ENCODE data around the gene SOCS7.

SOCS7 gene

DNA sequence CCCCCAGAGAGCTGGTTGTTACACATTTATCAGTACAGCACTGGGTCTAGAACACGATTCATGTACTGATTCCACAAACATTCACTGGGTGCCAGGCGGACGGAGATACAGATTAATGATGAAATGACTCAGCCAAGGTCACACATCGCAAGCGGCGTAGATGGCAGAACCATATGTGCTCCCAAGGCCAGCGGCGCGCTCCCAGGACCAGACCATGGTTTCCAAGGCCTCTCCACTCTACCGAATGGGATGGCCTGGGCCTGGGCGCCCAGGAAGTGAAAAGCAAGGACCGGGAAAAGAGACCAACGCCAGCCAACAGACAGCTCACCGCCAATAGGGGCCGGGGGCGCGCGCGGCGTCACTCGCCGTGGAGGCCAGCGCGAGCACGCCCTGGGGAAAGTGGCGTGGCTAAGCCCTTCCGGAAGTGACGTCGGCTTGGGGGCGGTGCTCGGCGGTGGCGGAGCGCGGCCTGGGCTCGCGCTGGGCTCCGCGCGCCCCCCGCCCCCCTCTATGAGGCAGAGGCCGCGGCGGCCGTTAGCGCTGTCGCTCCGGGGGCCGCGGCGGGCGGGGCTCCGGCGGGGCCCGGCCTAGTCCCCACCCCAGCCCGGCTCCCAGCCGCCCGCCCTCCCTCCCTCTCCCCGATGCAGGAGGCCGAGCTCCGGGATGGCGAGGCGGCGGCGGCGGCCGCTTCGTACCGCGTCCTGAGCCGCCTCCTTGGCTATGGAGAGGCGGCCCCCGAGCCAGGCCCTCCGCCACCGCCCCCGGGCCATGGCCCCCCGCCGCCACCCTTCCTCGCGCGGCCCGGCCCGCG, at the start of gene SOCS7:
Gene SOCS7 (plus strand): TSS at position 433 of the 811 bp plus-strand sequence. CDS start 209 bp downstream, at position 642.
- peak; percentile 94 for DNase-seq

GRCh38 chr17:38315497-38315896, 36.1 kb upstream of the SOCS7 start:
- DNase-seq, result no peak

GRCh38 chr17:38317081-38317480, 34.6 kb upstream of the SOCS7 start:
- DNase-seq, result no peak

DNA sequence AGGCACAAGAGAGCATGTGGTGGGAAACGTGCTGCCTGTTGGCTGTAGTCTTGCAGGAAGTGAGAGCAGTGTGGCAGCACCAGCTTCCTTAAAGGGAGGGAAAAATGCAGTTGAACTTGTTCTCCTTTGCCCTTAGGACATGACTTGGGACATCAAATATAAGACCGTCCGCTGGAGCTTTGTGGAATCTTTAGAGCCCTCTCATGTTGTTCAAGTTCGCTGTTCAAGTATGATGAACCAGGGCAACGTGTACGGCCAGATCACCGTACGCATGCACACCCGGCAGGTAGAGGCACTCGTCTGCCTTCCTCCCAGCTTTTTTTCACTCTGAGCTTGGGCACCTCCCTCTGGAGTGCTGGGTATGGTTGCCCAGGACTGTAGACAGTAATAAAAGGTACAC, 31.2 kb upstream of the SOCS7 start:
- DNase-seq, result no peak

DNA sequence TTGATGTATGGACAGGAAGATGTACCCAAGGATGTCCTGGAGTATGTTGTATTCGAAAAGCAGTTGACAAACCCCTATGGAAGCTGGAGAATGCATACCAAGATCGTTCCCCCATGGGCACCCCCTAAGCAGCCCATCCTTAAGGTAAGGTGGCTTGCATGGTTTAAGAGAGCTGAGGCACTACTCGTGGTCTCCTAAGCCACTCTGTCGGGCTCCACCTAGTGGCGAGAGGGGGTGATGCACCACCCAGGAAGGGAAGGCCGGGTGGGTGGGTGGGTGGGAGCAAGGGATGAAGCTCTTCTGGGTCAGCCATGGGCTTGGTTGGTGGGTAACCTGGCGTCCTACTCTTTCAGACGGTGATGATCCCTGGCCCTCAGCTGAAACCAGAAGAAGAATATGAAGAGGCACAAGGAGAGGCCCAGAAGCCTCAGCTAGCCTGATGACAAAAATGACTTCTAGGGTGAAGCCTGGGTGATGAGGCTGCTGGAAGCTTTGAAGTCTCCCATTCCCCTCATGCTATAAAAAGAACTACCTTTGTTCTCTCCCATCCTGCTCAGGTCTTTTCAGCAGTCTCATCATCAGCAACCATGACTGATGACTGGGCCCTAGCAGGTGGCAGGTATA, 29.4 kb upstream of the SOCS7 start:
- DNase-seq, result peak; percentile 70

DNA sequence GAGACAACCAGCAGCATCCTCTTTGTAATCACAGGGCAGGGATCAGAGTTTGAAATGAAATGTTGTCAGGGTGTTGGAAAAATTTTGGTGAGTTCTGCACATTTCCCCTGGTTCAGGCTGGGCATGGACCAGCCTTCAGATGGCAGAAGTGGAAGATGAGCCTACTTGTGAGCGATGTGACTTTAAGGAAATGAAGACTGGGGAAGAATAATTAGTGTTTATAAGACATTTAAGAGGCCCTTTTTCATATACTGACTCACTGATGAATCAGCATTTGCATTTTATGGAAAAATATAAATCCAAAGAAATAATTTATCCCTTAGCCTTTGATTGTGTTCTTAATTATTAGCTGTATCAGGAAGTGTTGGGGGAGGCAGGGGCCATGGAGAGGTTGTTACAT, 28.7 kb upstream of the SOCS7 start:
- DNase-seq, result no peak

DNA sequence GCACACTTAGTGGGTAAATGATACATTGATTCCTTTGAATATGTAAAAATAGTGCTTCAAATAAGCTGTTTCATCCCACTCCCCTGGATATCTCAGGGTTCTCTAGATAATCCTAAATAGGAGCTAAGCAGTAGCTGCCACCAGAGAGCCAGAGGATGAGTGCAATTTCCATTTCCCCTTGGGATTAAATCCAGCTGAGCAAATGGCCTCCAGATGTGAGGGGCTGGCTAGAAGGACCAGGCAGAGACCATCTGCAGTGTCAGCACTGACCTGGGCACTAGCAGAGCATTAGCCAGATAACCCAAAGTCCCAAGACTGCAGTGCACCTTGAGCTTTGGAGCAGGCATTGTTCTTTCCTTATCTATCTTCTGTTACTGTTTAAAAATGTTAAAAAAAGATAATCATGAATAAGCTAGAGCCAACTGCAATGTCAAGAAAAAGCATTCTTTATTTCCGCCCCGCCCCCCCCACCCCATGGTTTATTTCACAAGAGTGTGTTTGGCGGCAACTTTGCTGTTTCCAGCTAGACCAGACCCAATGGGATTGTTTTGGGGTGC, 27.4 kb upstream of the SOCS7 start:
- DNase-seq, result no peak

GRCh38 chr17:38324772-38325171, 26.9 kb upstream of the SOCS7 start:
- DNase-seq, result no peak

DNA sequence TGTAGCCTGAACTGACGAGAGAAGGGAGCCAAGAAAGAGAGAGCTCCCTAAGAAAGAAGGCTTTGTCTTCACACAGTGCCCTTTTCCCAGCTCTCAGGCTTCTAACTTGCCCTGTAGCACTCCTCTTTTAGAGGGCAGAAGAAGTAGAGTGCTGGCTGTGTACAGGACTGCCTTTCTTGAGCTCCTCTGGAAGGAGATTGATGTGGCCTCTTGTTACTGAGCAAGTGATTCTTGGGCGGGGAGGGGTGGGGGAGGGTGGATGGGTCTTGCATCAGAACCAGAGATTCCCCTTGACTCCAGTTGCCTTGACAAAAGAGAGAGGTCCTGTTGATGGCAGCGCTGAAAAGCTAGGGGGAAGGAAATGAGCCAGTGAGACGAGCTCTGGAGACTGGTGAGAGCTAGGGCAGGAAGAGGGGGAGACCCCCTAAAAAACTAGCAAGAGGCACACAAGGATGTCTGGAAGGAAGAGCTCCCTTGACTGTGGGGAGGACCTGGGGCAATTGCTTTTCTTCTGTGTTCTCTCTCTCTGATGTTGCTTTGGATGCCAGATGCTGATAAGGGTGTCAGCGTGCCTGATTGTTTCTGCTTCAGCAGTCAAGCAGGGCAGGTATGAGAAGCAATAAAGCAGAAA, 26.3 kb upstream of the SOCS7 start:
- no peak for DNase-seq

GRCh38 chr17:38326996-38327792, 24.4 kb upstream of the SOCS7 start:
- no peak for DNase-seq

DNA sequence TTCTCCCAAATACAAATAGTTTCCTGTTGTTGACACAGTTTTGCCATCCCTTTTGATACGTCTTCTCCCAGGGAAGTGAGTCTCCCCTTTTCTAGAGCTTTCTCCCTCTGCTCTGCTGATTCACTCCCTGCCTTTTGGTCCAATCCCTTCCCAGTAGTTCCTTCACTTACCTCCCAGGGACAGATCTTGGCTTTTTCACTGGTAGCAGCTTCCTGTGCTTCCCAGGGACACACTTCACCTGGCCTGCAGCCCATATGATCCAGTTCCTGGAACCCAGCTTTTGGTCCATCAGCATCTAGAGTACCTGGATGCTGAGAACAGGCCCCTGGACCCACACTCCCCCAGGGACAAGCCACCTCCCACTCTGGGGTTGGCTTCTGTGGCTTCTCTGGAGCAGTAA, 23.7 kb upstream of the SOCS7 start:
- no peak for DNase-seq

DNA sequence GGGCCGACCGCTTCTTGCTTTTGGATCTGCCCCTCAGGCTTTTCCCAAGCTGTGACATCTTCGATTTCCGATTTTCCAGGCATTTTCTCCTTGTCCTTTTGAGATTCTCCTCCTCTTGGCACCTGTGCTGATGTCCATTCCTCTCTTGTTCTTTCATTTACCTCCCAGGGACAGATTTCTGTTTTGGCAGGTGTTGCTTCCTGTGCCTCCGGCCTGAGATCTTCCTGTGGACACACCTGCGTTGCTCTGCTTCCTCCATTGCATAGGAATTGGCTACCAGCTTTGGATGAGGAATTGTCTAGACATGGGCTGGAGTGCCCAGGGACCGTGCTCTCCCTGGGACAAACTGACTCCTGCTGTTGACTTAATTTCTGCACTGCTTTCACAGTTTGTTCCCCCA, 23.0 kb upstream of the SOCS7 start:
- no peak for DNase-seq

GRCh38 chr17:38329284-38329683, 22.4 kb upstream of the SOCS7 start:
- no peak for DNase-seq

DNA sequence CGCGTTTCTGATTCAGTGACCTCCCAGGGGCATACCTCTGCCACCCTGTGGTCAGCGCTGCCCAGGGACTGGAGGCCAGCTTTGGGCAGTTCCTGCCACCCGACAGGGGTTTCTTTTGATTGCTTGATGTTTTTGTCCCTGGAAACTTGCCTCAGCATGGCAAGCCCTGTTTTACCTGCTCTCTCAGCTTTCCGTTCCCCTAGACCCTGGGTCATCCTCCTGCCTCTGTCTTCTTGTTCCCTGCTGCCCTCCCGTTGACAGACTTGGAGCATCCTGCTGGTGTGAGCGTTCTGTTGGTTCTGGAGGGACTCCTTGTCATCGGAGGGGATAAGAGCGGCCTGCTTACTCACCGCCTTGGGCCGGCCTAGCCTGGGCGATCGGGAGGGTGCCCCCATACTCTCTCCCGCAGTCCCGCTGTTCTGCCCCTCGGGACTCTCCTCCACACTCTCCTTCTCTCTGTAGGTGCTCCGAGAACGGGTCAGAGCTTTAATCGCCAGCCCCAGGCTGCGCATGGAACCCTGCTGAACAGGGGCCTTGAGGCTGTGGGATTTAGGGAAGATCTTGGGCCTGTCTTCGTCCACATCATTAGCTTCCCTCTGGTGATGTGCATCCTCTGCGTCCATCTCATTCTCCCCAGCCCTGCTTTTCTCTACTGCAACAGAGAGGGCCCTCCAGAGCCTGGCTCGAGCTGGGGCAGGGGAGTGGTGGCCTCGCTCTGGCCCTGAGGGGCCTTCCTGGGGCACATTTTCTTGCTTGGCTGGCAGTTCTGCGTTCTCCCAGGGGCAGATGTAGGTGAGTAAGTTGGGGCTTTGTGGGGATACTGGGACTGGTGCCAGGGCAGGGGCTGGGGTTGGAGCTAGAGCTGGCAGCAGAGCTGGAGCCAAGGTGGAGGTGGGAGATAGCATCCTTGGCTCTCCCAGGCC, 21.6 kb upstream of the SOCS7 start:
- no peak for DNase-seq

GRCh38 chr17:38330941-38331411, 20.7 kb upstream of the SOCS7 start:
- DNase-seq, result no peak

DNA sequence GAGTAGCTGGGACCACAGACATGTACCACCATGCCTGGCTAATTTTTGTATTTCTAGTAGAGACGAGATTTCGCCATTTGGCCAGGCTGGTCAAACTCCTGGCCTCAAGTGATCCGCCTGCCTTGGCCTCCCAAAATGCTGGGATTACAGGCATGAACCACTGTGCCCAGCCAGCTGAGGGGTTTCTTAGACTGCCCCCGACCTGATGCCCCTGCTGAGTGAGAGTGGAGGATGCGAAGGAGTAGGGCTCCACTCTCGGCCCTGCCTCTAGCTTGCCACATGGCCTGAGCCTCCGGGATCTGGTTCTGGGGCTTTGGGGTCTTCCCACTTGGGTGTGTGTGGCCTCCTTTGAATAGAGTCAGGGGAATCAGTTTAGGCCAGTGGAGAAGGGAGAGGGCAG, 18.9 kb upstream of the SOCS7 start:
- DNase-seq, result no peak

GRCh38 chr17:38333635-38334295, 17.9 kb upstream of the SOCS7 start:
- peak; percentile 18 for DNase-seq

GRCh38 chr17:38334480-38335364, 16.9 kb upstream of the SOCS7 start:
- no peak for DNase-seq

DNA sequence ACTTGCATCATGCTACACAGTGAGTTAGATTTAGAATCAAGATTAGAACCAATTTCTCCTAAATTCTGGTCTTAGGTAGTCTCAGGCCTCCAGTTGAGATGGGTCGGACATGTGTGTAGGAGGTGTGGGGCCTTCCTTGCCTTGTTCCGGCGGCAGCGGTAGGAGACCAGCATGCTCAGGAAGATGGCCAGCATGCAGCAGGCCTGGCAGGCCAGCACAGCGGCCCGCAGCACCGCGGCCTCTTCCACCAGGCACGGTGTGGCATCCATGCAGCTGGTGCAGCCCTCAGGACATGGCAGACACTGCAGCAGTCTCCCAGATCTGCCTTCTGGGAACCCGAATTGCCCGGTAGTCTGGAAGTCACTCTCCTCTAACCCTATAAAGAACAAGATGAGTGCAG, 14.8 kb upstream of the SOCS7 start:
- DNase-seq, result no peak

DNA sequence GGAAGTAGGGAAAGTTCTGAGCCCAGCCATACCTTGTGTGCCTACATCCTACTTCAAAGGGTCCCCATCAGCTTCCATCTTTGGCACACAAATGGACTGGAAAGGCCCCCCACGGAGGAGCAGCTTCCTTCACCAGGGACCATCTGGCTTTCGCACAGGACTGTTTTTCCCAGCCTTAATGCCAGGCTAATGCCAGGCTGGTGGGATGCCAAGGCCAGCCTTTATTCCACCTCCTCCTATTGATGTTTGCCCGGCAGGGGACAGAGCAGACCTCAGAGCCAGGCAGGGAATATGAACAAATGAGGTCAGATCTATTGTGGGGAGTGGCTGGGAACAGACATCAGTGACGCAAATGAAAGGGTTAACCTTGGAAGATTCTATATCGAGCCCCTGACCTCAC, 13.6 kb upstream of the SOCS7 start:
- no peak for DNase-seq

Measured in CD4-positive, alpha-beta T cell treated with Interleukin-10 for 1 hour (primary cell).